NT2/D1 (cell line): ENCODE results near the gene DMRT1.

Experiments used
- DNase-seq: peaks from one replicate; pipeline ENCODE4 v3.0.0-alpha.2; 2011; ENCODE audit warnings: low read depth, low spot score
- H3K27me3 ChIP-seq: 2 replicates; pipeline ENCODE4 v1.6.0; 2011; ENCODE audit warnings: mild to moderate bottlenecking; ENCODE audit not compliant: insufficient read length, insufficient read depth
- H3K36me3 ChIP-seq: 2 replicates; pipeline ENCODE4 v1.6.1; 2011; ENCODE audit warnings: mild to moderate bottlenecking, low read length, mixed read lengths; ENCODE audit not compliant: insufficient read depth, insufficient read length
- H3K4me1 ChIP-seq: 2 replicates; pipeline ENCODE4 v1.5.1; 2011; ENCODE audit not compliant: insufficient read depth, insufficient read length
- H3K4me3 ChIP-seq: 2 replicates; pipeline ENCODE4 v1.5.1; 2011; ENCODE audit warnings: low read depth; ENCODE audit not compliant: insufficient read length
- H3K9ac ChIP-seq: 2 replicates; pipeline ENCODE4 v1.6.0; 2011; ENCODE audit warnings: low read depth; ENCODE audit not compliant: insufficient read length
- H3K9me3 ChIP-seq: 2 replicates; pipeline ENCODE4 v1.5.1; 2011; ENCODE audit warnings: mild to moderate bottlenecking, low read length; ENCODE audit not compliant: insufficient read depth
- SUZ12 ChIP-seq: IDR thresholded peaks from 2 replicates; pipeline ENCODE4 v1.6.1; 2011; ENCODE audit not compliant: insufficient read length, insufficient read depth; ENCODE audit errors: extremely low read depth
- YY1 ChIP-seq: IDR thresholded peaks from 2 replicates; pipeline ENCODE4 v1.6.1; 2011; ENCODE audit not compliant: insufficient read length, insufficient read depth
- ZNF274 ChIP-seq: IDR thresholded peaks from 2 replicates; pipeline ENCODE4 v1.6.1; 2011; ENCODE audit warnings: mild to moderate bottlenecking, low read depth, low read length

Gene DMRT1

DNA sequence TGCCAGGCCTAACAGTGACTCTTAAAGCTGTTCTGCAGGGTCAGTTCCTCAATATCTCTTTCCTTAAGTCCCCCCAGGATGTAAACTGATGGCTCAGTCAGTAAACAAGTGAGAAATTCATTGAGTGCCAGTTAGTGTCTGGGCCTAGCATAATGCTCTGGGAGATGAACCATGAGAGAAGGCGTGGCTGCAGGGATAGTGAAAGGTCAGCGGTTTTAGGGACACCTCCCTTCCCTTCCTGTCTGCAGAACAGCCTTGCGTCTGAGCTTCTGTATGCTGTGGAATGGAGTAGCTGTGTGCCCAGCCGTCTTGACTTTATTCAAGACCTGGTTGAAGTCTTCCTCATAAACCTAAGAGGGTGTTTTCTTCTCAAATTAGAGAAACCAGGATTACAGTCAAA is 88.2 kb downstream of the DMRT1 start:
- TF ChIP-seq ZNF274 (no peak), YY1 (no peak)
- H3K9me3 ChIP-seq = no peaks in the 10 kb centered on the region
- H3K4me3 ChIP-seq = no peak overlapping the region
- no peaks in the 10 kb centered on the region for H3K27me3 ChIP-seq
- no peak for DNase-seq
- H3K36me3 ChIP-seq = no peaks in the 10 kb centered on the region
- no peaks in the 10 kb centered on the region for H3K4me1 ChIP-seq
- H3K9ac ChIP-seq = no peak overlapping the region

DNA sequence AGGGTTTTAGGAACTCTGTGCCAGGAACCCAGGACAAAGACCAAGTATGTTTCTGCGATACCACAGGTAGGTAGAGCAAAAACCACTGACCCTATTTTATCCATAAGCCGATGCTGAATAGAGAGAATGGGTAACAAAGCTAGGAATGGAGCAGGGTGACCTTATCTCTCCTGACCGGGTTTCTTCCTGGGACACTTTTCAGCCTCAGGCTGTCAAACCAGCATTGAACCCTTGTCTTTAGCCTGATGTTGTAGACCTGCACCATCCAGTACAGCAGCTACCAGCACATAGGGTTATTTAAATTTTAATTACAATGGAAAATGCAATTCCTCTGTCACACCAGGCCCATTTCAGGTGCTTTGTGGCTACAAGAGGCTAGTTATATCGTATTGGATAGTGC is 91.9 kb downstream of the DMRT1 start:
- TF ChIP-seq ZNF274 (no peak), SUZ12 (no peak), YY1 (no peak)

DNA sequence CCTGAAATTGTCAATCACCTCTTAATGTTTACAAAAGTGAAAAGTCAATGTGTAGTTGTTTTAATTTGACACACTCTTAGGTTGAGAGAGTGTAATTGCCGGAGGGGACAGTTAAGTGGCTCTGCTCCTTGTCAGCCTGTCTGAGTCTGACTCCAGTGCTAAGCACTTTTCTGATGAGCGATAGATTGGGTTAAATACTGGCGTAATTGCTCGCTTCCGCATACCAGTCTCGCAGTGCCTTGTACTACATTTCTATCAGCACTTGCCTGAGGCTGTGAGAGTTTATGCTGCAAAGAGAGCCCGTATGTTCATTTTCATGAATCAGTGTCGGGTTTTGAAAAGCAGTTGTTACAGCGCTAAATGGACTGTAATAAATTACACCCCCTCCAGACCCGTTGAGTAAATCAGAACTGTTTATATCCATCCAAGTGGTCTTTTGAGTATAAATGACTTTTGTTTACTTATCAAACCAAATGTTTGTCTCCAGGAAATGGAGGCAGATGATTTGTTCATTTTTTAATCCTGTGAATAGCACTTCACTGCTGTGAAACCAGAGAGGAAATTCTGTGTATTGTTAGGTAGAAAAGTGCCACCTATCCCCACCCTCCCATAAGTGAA is 94.0 kb downstream of the DMRT1 start:
- TF ChIP-seq YY1 (no peak), SUZ12 (no peak), ZNF274 (no peak)
- H3K4me1 ChIP-seq = no peaks in the 10 kb centered on the region
- no peaks in the 10 kb centered on the region for H3K27me3 ChIP-seq
- H3K9me3 ChIP-seq = peaks cover 28% of the 10 kb centered on the region
- no peak overlapping the region for H3K9ac ChIP-seq
- no peaks in the 10 kb centered on the region for H3K36me3 ChIP-seq
- H3K4me3 ChIP-seq = no peak overlapping the region
- no peak for DNase-seq

More for the DNA sequence above, 91.9 kb downstream of the DMRT1 start:
- Histone ChIP-seq H3K9me3 (peaks cover 10% of the 10 kb centered on the region), H3K9ac (no peak overlapping the region), H3K36me3 (no peaks in the 10 kb centered on the region), H3K4me3 (no peak overlapping the region), H3K4me1 (no peaks in the 10 kb centered on the region), H3K27me3 (no peaks in the 10 kb centered on the region)
- no peak for DNase-seq

DNA sequence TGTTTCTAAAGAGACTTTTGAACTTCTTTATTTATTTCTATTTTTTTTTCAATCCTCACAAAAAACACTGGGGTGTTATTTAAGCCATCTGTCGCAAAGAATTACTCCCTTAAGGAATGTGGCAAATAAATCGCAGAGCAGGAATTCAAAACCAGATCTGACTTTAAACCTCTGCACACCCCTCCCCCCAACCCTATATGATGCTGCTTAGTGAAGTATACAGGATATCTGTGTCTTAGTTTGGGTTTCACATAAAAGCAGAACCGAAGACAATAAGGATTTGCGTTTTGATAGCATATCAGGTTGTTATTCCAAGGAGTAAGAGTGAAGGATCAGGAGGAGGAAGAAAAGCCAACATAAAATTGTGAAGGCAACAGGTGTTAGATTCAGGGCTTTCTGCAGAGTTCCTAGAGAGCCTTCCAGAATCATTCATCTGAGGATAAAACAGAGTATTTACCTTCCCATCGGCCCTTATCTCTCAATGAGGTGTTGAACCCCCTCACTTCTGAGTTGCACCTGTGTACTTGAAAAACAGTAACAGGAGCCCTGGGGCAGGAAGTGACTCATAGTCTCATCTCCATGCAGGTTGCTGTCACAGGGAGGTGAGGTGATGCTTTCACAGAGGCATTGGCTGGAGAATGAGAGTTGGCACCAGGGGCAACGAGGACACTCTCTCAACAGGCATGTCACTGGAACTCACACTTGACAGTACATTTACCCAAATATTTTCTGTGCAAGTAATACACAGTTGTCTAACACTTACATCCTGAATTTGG is 101.5 kb downstream of the DMRT1 start:
- H3K4me1 ChIP-seq = peaks cover 3% of the 10 kb centered on the region
- no peak for DNase-seq
- H3K36me3 ChIP-seq = no peaks in the 10 kb centered on the region
- H3K27me3 ChIP-seq = no peaks in the 10 kb centered on the region
- peaks cover 21% of the 10 kb centered on the region for H3K9me3 ChIP-seq
- TF ChIP-seq ZNF274 = no peak
- no peak for TF ChIP-seq YY1
- no peak for TF ChIP-seq SUZ12
- no peak overlapping the region for H3K9ac ChIP-seq
- H3K4me3 ChIP-seq = no peak overlapping the region

DNA sequence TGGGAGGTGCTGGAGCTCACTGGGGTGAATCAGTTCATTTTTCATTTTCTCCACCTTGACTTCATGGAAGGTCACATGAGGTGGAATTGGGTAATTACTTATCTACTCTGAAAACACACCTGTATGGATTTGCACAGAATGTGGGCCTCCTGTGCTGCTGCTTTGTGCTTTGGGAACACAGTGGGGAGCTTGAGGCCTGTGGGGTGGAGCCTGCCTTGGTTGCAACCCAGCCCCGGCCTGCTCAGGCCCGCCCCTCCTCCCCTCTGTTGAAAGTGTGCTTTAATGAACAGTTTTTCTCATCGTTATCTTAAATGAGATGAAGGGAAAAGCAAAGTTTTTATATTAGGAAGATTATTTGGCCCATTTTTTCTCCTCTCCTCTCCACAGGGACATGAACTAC is 106.5 kb downstream of the DMRT1 start:
- H3K36me3 ChIP-seq = no peaks in the 10 kb centered on the region
- TF ChIP-seq ZNF274 = no peak
- TF ChIP-seq SUZ12 = no peak
- TF ChIP-seq YY1 = no peak
- peaks cover 3% of the 10 kb centered on the region for H3K4me1 ChIP-seq
- no peak for DNase-seq
- no peaks in the 10 kb centered on the region for H3K9me3 ChIP-seq
- H3K4me3 ChIP-seq = no peak overlapping the region
- no peak overlapping the region for H3K9ac ChIP-seq
- H3K27me3 ChIP-seq = no peaks in the 10 kb centered on the region

DNA sequence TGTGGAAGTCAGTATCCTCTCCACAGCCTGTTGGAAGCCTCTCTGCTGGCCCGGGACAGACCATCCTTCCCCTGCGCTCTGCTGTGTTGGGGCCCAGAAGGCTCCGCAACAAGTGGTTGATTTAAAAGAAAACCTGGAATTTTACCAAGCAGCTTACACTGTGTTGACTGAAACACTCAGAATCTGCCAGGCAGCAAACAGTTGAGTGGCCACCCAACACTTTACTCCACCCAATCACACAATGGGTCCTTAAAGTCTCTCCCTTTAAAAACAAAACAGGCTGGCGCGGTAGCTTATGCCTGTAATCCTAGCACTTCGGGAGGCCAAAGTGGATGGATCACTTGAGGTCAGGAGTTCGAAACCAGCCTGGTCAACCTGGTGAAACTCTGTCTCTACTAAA is 107.0 kb downstream of the DMRT1 start:
- no peaks in the 10 kb centered on the region for H3K4me1 ChIP-seq
- no peaks in the 10 kb centered on the region for H3K36me3 ChIP-seq
- TF ChIP-seq SUZ12 (no peak), YY1 (no peak), ZNF274 (no peak)
- H3K4me3 ChIP-seq = no peak overlapping the region
- H3K9me3 ChIP-seq = no peaks in the 10 kb centered on the region
- H3K27me3 ChIP-seq = no peaks in the 10 kb centered on the region
- DNase-seq = no peak
- H3K9ac ChIP-seq = no peak overlapping the region

DNA sequence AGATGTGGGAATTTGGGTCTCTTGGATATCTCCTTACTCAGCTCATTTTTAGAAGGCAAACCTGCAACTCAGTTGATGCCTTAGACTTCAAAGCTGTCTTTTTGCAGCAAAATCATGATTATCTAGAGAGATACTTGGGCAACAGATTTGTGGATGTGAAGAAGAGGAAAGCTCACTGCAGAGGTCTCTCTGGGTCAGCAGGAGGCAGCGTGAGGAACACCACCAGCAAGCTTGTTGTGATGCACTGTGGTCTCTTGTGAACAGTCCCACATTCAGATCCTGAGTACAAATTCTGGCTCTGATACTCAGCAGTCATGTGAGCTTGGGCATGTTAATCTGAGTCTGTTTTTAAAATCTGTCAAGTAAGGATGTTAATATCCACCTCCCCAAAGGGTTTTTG is 108.6 kb downstream of the DMRT1 start:
- H3K9ac ChIP-seq = no peak overlapping the region
- H3K4me1 ChIP-seq = no peaks in the 10 kb centered on the region
- DNase-seq = no peak
- no peak for TF ChIP-seq ZNF274
- TF ChIP-seq SUZ12 = no peak
- no peak for TF ChIP-seq YY1
- no peaks in the 10 kb centered on the region for H3K36me3 ChIP-seq
- H3K4me3 ChIP-seq = no peak overlapping the region
- H3K9me3 ChIP-seq = no peaks in the 10 kb centered on the region
- no peaks in the 10 kb centered on the region for H3K27me3 ChIP-seq
